Activated T-cell treated with anti-CD3 and anti-CD28 coated beads for 4 hours (primary cell): ENCODE results near the gene AP3B1.

Experiments used
- DNase-seq: peaks from one replicate; pipeline ENCODE4 v3.0.0-alpha.2; 2020

Gene AP3B1

GRCh38 chr5:78289911-78290310 lies 4.6 kb downstream of the AP3B1 start:
- DNase-seq, result no peak

- no peak for DNase-seq
These were observed 6.3 kb downstream of the AP3B1 start for GRCh38 chr5:78288246-78288645.

GRCh38 chr5:78287833-78288232 lies 6.7 kb downstream of the AP3B1 start:
- DNase-seq, result no peak

GRCh38 chr5:78287169-78287568 lies 7.3 kb downstream of the AP3B1 start:
- no peak for DNase-seq

- no peak for DNase-seq
These were observed 8.2 kb downstream of the AP3B1 start for GRCh38 chr5:78286290-78286689.

GRCh38 chr5:78283802-78284201 lies 10.7 kb downstream of the AP3B1 start:
- DNase-seq, result no peak

- no peak for DNase-seq
These were observed 11.4 kb downstream of the AP3B1 start for GRCh38 chr5:78283105-78283504.

- DNase-seq, result no peak
These were observed 14.2 kb downstream of the AP3B1 start for GRCh38 chr5:78280261-78280660.

GRCh38 chr5:78279194-78279593 lies 15.3 kb downstream of the AP3B1 start:
- no peak for DNase-seq

GRCh38 chr5:78277715-78278114 lies 16.8 kb downstream of the AP3B1 start:
- DNase-seq, result no peak

- DNase-seq, result no peak
These were observed 18.4 kb downstream of the AP3B1 start for GRCh38 chr5:78275998-78276543.

- DNase-seq, result no peak
These were observed 19.8 kb downstream of the AP3B1 start for GRCh38 chr5:78274540-78275197.

GRCh38 chr5:78273436-78273835 lies 21.1 kb downstream of the AP3B1 start:
- no peak for DNase-seq

- DNase-seq, result no peak
These were observed 22.7 kb downstream of the AP3B1 start for GRCh38 chr5:78271766-78272165.

GRCh38 chr5:78269088-78269703 lies 25.3 kb downstream of the AP3B1 start:
- DNase-seq, result no peak

GRCh38 chr5:78268356-78268755 lies 26.1 kb downstream of the AP3B1 start:
- no peak for DNase-seq

- DNase-seq, result no peak
These were observed 29.3 kb downstream of the AP3B1 start for GRCh38 chr5:78265163-78265562.

- no peak for DNase-seq
These were observed 29.9 kb downstream of the AP3B1 start for GRCh38 chr5:78264600-78264999.

- DNase-seq, result no peak
These were observed 33.7 kb downstream of the AP3B1 start for GRCh38 chr5:78260771-78261170.

GRCh38 chr5:78253201-78253600 lies 41.3 kb downstream of the AP3B1 start:
- no peak for DNase-seq

GRCh38 chr5:78252715-78253114 lies 41.8 kb downstream of the AP3B1 start:
- DNase-seq, result no peak

GRCh38 chr5:78251663-78252284 lies 42.7 kb downstream of the AP3B1 start:
- DNase-seq, result no peak

GRCh38 chr5:78245136-78245535 lies 49.4 kb downstream of the AP3B1 start:
- no peak for DNase-seq

GRCh38 chr5:78243639-78244038 lies 50.9 kb downstream of the AP3B1 start:
- DNase-seq, result no peak
